Kasumi-1 (cell line): ENCODE measurements around the gene BACH2.
A peak's percentile ranks its signal among the peaks of the same experiment; 100 is the strongest.
"Not testable (repeated sequence)": the region's sequence is repeated elsewhere in the genome, so short reads cannot be mapped to it uniquely, and the experiment has no call there.

Experiments
- DNase-seq, 2 experiments: peaks; one replicate each; lab custom pipeline; 2025; lab: John Stamatoyannopoulos, UW

Gene BACH2

GRCh38 chr6:90296341-90297114 lies at the start of gene BACH2:
BACH2 (minus strand) TSS chr6:90296843; CDS start chr6:90008844, 287,999 bp downstream.
- peak; percentile 65 to 73 for DNase-seq

- DNase-seq = no peak
These were observed 46.9 kb upstream of the BACH2 start for GRCh38 chr6:90343576-90343975.

- no peak for DNase-seq
These were observed 41.8 kb upstream of the BACH2 start for GRCh38 chr6:90338409-90338808.

- no peak for DNase-seq
These were observed 39.8 kb upstream of the BACH2 start for GRCh38 chr6:90336388-90336947.

GRCh38 chr6:90333928-90334327 lies 37.3 kb upstream of the BACH2 start:
- DNase-seq = no peak

- DNase-seq = not testable (repeated sequence)
These were observed 36.4 kb upstream of the BACH2 start for GRCh38 chr6:90332978-90333543.

- no peak for DNase-seq
These were observed 32.9 kb upstream of the BACH2 start for GRCh38 chr6:90329386-90330077.

GRCh38 chr6:90328004-90328403 lies 31.4 kb upstream of the BACH2 start:
- no peak for DNase-seq

GRCh38 chr6:90326404-90327057 lies 29.9 kb upstream of the BACH2 start:
- no peak for DNase-seq

- no peak for DNase-seq
These were observed 27.1 kb upstream of the BACH2 start for GRCh38 chr6:90323706-90324105.

GRCh38 chr6:90322976-90323474 lies 26.4 kb upstream of the BACH2 start:
- no peak for DNase-seq

GRCh38 chr6:90319979-90320685 lies 23.5 kb upstream of the BACH2 start:
- no peak for DNase-seq

GRCh38 chr6:90319044-90319443 lies 22.4 kb upstream of the BACH2 start:
- DNase-seq = no peak

- DNase-seq = no peak
These were observed 19.3 kb upstream of the BACH2 start for GRCh38 chr6:90315986-90316385.

GRCh38 chr6:90315354-90315950 lies 18.8 kb upstream of the BACH2 start:
- DNase-seq = no peak

- DNase-seq = no peak
These were observed 17.9 kb upstream of the BACH2 start for GRCh38 chr6:90314514-90314913.

GRCh38 chr6:90311569-90311968 lies 14.9 kb upstream of the BACH2 start:
- no peak for DNase-seq

- DNase-seq = no peak
These were observed 9.3 kb upstream of the BACH2 start for GRCh38 chr6:90305800-90306448.

- no peak for DNase-seq
These were observed 7.7 kb upstream of the BACH2 start for GRCh38 chr6:90304308-90304707.

GRCh38 chr6:90303039-90303438 lies 6.4 kb upstream of the BACH2 start:
- no peak for DNase-seq

GRCh38 chr6:90302320-90302719 lies 5.7 kb upstream of the BACH2 start:
- DNase-seq = no peak
